ENCODE data around the gene COL17A1.

The COL17A1 gene

GRCh38 chr10:104036069-104036384 is 49.7 kb downstream of the COL17A1 start:
- Histone ChIP-seq H3K4me3 (replicated peaks; ENCODE audit: insufficient read depth, low read length) (no peak overlapping the region), H3K27ac (replicated peaks) (no peak overlapping the region), H3K27me3 (ENCODE audit: insufficient read depth, poor library complexity, severe bottlenecking) (no peaks in the 10 kb centered on the region)
- no peak for DNase-seq (ENCODE audit: low read depth in 1 of 2, low spot score in 1 of 2)
- no peak for TF ChIP-seq CTCF (IDR thresholded peaks at IDR 0.05; ENCODE audit: insufficient read depth, low read length)
- no peak for TF ChIP-seq GABPA (IDR thresholded peaks at IDR 0.05; ENCODE audit: low read depth)
- TF ChIP-seq POLR2AphosphoS5 (IDR thresholded peaks at IDR 0.05; ENCODE audit: low read depth), result no peak
- no peak for TF ChIP-seq SPI1 (IDR thresholded peaks at IDR 0.05; ENCODE audit: borderline replicate concordance, low read depth)

- no peaks in the 10 kb centered on the region for H3K27me3 ChIP-seq (ENCODE audit: insufficient read depth, poor library complexity, severe bottlenecking)
- no peak for DNase-seq (ENCODE audit: low read depth in 1 of 2, low spot score in 1 of 2)
- TF ChIP-seq REST (IDR thresholded peaks at IDR 0.05; ENCODE audit: insufficient replicate concordance, low read depth), result no peak
- no peak for TF ChIP-seq GABPA (IDR thresholded peaks at IDR 0.05; ENCODE audit: low read depth)
- TF ChIP-seq POLR2AphosphoS5 (IDR thresholded peaks at IDR 0.05; ENCODE audit: low read depth), result no peak
- no peak for TF ChIP-seq SPI1 (IDR thresholded peaks at IDR 0.05; ENCODE audit: borderline replicate concordance, low read depth)
- no peak for TF ChIP-seq CTCF (IDR thresholded peaks at IDR 0.05; ENCODE audit: insufficient read depth, low read length)
- peak overlapping the region; percentile 94 for H3K27ac ChIP-seq (replicated peaks)
- H3K4me3 ChIP-seq (replicated peaks; ENCODE audit: insufficient read depth, low read length), result no peak overlapping the region
Measured at GRCh38 chr10:104035194-104036068, 50.2 kb downstream of the COL17A1 start.

- no peak for DNase-seq (ENCODE audit: low read depth in 1 of 2, low spot score in 1 of 2)
- TF ChIP-seq REST (IDR thresholded peaks at IDR 0.05; ENCODE audit: insufficient replicate concordance, low read depth), result no peak
- no peak for TF ChIP-seq CTCF (IDR thresholded peaks at IDR 0.05; ENCODE audit: insufficient read depth, low read length)
- no peak for TF ChIP-seq POLR2AphosphoS5 (IDR thresholded peaks at IDR 0.05; ENCODE audit: low read depth)
- no peak for TF ChIP-seq SPI1 (IDR thresholded peaks at IDR 0.05; ENCODE audit: borderline replicate concordance, low read depth)
- no peak for TF ChIP-seq GABPA (IDR thresholded peaks at IDR 0.05; ENCODE audit: low read depth)
- H3K27me3 ChIP-seq (ENCODE audit: insufficient read depth, poor library complexity, severe bottlenecking), result no peaks in the 10 kb centered on the region
Measured at GRCh38 chr10:104034401-104035193, 51.1 kb downstream of the COL17A1 start.

More at GRCh38 chr10:104034401-104035193, 51.1 kb downstream of the COL17A1 start:
- peak overlapping the region; percentile 94 for H3K27ac ChIP-seq (replicated peaks)
- no peak overlapping the region for H3K4me3 ChIP-seq (replicated peaks; ENCODE audit: insufficient read depth, low read length)

All from HL-60 (cell line).